GM12878 (cell line): Measurements from ENCODE around the gene IL36RN. TPM values are rescaled to one million over a fixed set of nuclear protein-coding genes. Genes with fewer than 3 reads are reported as not detected.

Experiments
- ATAC-seq: fragments of 200-7000 bp; cut with Tn5 transposase; 3 replicates; pipeline ENCODE4 v1.9.1; 2020; ENCODE audit warnings: mild to moderate bottlenecking, moderate library complexity
- BruUV-seq: library from RNA; stranded (reverse); fragments of 400-500 nt; replicated peaks from 2 replicates; lab custom pipeline; 2021; lab: Mats Ljungman, UMichigan
- CTCF ChIA-PET: fragments of 300-600 bp; sonication (Branson Sonifier 250); formaldehyde crosslinking; extraction: SDS; loops from one replicate; lab custom pipeline; 2021; ENCODE audit warnings: inconsistent platforms; lab: Yijun Ruan, JAX
- POLR2A ChIA-PET: fragments of 350-600 bp; formaldehyde crosslinking; extraction: SDS; loops from one replicate; lab custom pipeline; 2021; ENCODE audit warnings: inconsistent platforms; lab: Charles Lee
- RAD21 ChIA-PET: fragments of 300-600 bp; sonication (Branson Sonifier 250); formaldehyde crosslinking; loops from one replicate; lab custom pipeline; 2023; ENCODE audit warnings: antibody characterized with exemption; ENCODE audit not compliant: unreplicated experiment; lab: Charles Lee
- SMC1A ChIA-PET: fragments of 300-600 bp; sonication (Branson Sonifier 250); formaldehyde crosslinking; loops from one replicate; lab custom pipeline; 2023; ENCODE audit not compliant: unreplicated experiment, uncharacterized antibody; lab: Charles Lee
- DNase-seq: peaks from one replicate; pipeline ENCODE4 v3.0.0-alpha.2; 2011; ENCODE audit warnings: low read depth, low spot score
- FAIRE-seq: peaks from 3 replicates; lab custom pipeline; 2011; peaks lifted over from hg19 to GRCh38; lab: Jason Lieb, UNC
- H2AFZ ChIP-seq: 2 replicates; pipeline ENCODE4 v1.6.0; 2011; ENCODE audit warnings: low read depth, low read length, control low read depth; ENCODE audit not compliant: control insufficient read depth
- H3K27ac ChIP-seq: 2 replicates; pipeline ENCODE4 v1.5.1; 2011; ENCODE audit warnings: control low read depth; ENCODE audit not compliant: control insufficient read depth, insufficient read depth
- H3K27me3 ChIP-seq, 2 experiments: replicated peaks in 1 of 2; 2 replicates each; pipeline versions ENCODE4 v1.6.0 to v1.6.1; 2011; ENCODE audit warnings: low read length in 1 of 2; ENCODE audit not compliant: control insufficient read depth in 2 of 2, insufficient read depth in 2 of 2
- H3K36me3 ChIP-seq, 2 experiments: 2 replicates each; pipeline ENCODE4 v1.5.1; 2011; ENCODE audit warnings: low read length in 1 of 2; ENCODE audit not compliant: control insufficient read depth in 2 of 2, insufficient read depth in 2 of 2
- H3K4me1 ChIP-seq: 2 replicates; pipeline ENCODE4 v1.6.1; 2011; ENCODE audit warnings: mild to moderate bottlenecking, low read length, moderate library complexity, mixed read lengths; ENCODE audit not compliant: control insufficient read depth, insufficient read depth
- H3K4me2 ChIP-seq: 2 replicates; pipeline ENCODE4 v1.6.0; 2011; ENCODE audit warnings: control low read depth; ENCODE audit not compliant: control insufficient read depth, insufficient read depth
- H3K4me3 ChIP-seq: fragments of 200-600 bp; sonication (generic); 2 replicates; pipeline ENCODE4 v1.5.1; 2016
- H3K79me2 ChIP-seq: 2 replicates; pipeline ENCODE4 v1.6.0; 2011; ENCODE audit warnings: low read length; ENCODE audit not compliant: control insufficient read depth, insufficient read depth
- H3K9ac ChIP-seq: 2 replicates; pipeline ENCODE4 v1.8.0; 2011; ENCODE audit warnings: low read length, control low read depth, mixed read lengths; ENCODE audit not compliant: control insufficient read depth, insufficient read depth
- H3K9me3 ChIP-seq: replicated peaks from 3 replicates; pipeline ENCODE4 v1.5.1; 2011; ENCODE audit warnings: mild to moderate bottlenecking, low read length; ENCODE audit not compliant: control insufficient read depth, insufficient read depth
- H4K20me1 ChIP-seq: 2 replicates; pipeline ENCODE4 v1.6.0; 2011; ENCODE audit not compliant: control insufficient read depth, insufficient read depth
- CBFB ChIP-seq: IDR thresholded peaks from 2 replicates; pipeline ENCODE4 v1.6.1; 2016; ENCODE audit warnings: antibody characterized with exemption, low read depth
- E2F4 ChIP-seq: IDR thresholded peaks from 2 replicates; pipeline ENCODE4 v1.6.1; 2012; ENCODE audit warnings: low read depth, low read length, improper control_type of control experiment
- E2F8 ChIP-seq: fragments of 450-650 bp; IDR thresholded peaks from 2 replicates; pipeline ENCODE4 v1.6.1; 2018; ENCODE audit warnings: mild to moderate bottlenecking, low read depth, moderate library complexity; ENCODE audit not compliant: partially characterized antibody
- EZH2 ChIP-seq: IDR thresholded peaks from 2 replicates; pipeline ENCODE4 v1.6.1; 2012; ENCODE audit warnings: low read depth, mild to moderate bottlenecking, control low read depth, inconsistent platforms, low read length, borderline replicate concordance; ENCODE audit not compliant: control insufficient read depth
- MEF2A ChIP-seq: IDR thresholded peaks from 2 replicates; pipeline ENCODE4 v1.6.1; 2011; ENCODE audit warnings: low read depth, mild to moderate bottlenecking, low read length, moderate library complexity; ENCODE audit not compliant: insufficient read depth
- MTA3 ChIP-seq: IDR thresholded peaks from 2 replicates; pipeline ENCODE4 v1.6.1; 2012; ENCODE audit warnings: low read length, inconsistent platforms, borderline replicate concordance
- MXI1 ChIP-seq: fragments of 150-350 bp; IDR thresholded peaks from 2 replicates; pipeline ENCODE4 v1.6.1; 2011; ENCODE audit warnings: low read depth, mild to moderate bottlenecking, inconsistent platforms, low read length, improper control_type of control experiment
- NR2C2 ChIP-seq: IDR thresholded peaks from 2 replicates; pipeline ENCODE4 v1.6.1; 2011; ENCODE audit warnings: borderline replicate concordance, low read depth; ENCODE audit not compliant: control insufficient read depth, insufficient read length
- NR2F1 ChIP-seq: fragments of 450-650 bp; conservative IDR thresholded peaks from 2 replicates; pipeline ENCODE4 v1.6.1; 2017; ENCODE audit warnings: mild to moderate bottlenecking
- PKNOX1 ChIP-seq: fragments of 450-650 bp; IDR thresholded peaks from 2 replicates; pipeline ENCODE4 v1.6.1; 2016; ENCODE audit warnings: mild to moderate bottlenecking
- POLR2AphosphoS2 ChIP-seq: IDR thresholded peaks from 2 replicates; pipeline ENCODE4 v1.6.1; 2011; ENCODE audit warnings: low read depth, mild to moderate bottlenecking, low read length, improper control_type of control experiment, moderate library complexity
- RFX5 ChIP-seq: IDR thresholded peaks from 2 replicates; pipeline ENCODE4 v1.6.1; 2011; ENCODE audit warnings: low read depth, low read length, improper control_type of control experiment
- RUNX3 ChIP-seq: IDR thresholded peaks from 2 replicates; pipeline ENCODE4 v1.6.1; 2012; ENCODE audit warnings: low read length, inconsistent platforms
- USF2 ChIP-seq: IDR thresholded peaks from 2 replicates; pipeline ENCODE4 v1.6.1; 2011; ENCODE audit warnings: low read depth, low read length, improper control_type of control experiment, borderline replicate concordance
- WGBS: methylation state at CpG from one replicate; pipeline ENCODE4 v1.1.6; 2016; ENCODE audit warnings: low lambda C conversion rate; ENCODE audit not compliant: insufficient replicate concordance, insufficient coverage; ENCODE audit errors: missing lambda C conversion rate; 5-methylcytosine and 5-hydroxymethylcytosine counted together
- in situ Hi-C: fragments of 300-500 bp; cut with MboI; formaldehyde crosslinking; loops from 9 replicates; pipeline ENCODE4 v1.14.3; 2018; ENCODE audit warnings: mixed read lengths
- intact Hi-C: fragments of 100-400 bp; cut with micrococcal nuclease; formaldehyde crosslinking; loops from one replicate; pipeline ENCODE4 v1.14.2; 2022; ENCODE audit not compliant: unreplicated experiment
- polyA plus RNA-seq, 11 experiments: library from polyadenylated mRNA; depleted of rRNA in 4 of 11; unstranded in 6 of 11; stranded (reverse) in 5 of 11; fragments of >200 nt; fragmentation: Nextera tagmentation in 4 of 11; fragmentation: Illumina TruSeq in 1 of 11; extraction: Ambion mirVana in 4 of 11; extraction: Trizol in 1 of 11; gene quantifications; 1 replicate in 1 of 11; 2 replicates in 10 of 11; pipeline versions ENCODE4 v1.2.1 to v1.2.3, GENCODE V29; 2011 to 2016; ENCODE audit warnings: inconsistent platforms in 2 of 11, missing spikeins in 2 of 11, low read depth in 1 of 11
- total RNA-seq, 4 experiments: library from RNA; depleted of rRNA in 3 of 4; stranded (reverse); fragments of >200 nt in 3 of 4; fragmentation: Illumina TruSeq in 1 of 4; extraction: Trizol in 1 of 4; gene quantifications; 2 replicates each; pipeline versions ENCODE4 v1.2.1 to v1.2.3, GENCODE V29; 2013 to 2021

Gene IL36RN
- total and polyA plus RNA-seq, 10 of the 15 experiments (the other 5 are each of a cell fraction or from before 2014, with no cell fraction given): not detected

DNA sequence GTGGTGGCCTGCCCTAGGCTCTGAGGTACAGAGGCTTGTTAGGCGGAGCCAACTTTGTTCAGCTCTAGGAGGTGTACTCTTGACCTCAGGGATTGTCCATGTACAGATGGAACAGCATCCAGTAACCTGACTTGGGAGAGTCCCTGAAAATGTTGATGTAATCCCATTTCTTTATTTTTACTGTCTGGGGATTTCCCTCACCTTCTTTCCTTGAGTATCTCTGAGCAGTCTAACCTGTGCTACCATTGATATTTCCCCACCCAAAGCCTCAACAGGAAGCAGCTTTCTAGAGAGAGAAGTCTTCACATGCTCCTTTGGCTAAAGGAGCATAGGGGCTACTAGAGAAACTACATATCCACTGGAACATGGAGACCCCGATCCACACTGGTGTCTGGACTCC is 43.3 kb upstream of the IL36RN start (continued):
- TF ChIP-seq E2F8 (no peak), RUNX3 (no peak), POLR2AphosphoS2 (no peak)

GRCh38 chr2:113018509-113018908 is 40.5 kb upstream of the IL36RN start:
- no peak overlapping the region for H3K9ac ChIP-seq
- no TSS peak for BruUV-seq
- no peak overlapping the region for H2AFZ ChIP-seq
- no peak overlapping the region for H3K4me3 ChIP-seq
- RAD21 ChIA-PET: no interaction called here
- H4K20me1 ChIP-seq: no peaks in the 10 kb centered on the region
- no peaks in the 10 kb centered on the region; the same call in 1 of the 3 replicates for H3K9me3 ChIP-seq
- WGBS: 4% methylated on average over 3 of the region's 3 CpGs
- SMC1A ChIA-PET: interaction anchor here (1.5 kb wide), 1 partner anchor 12 kb away, joined by 3 read pairs; no protein-coding TSS in a partner anchor
- DNase-seq: no peak
- intact Hi-C loops (no loop called here), in situ Hi-C loops (no loop called here)
- H3K36me3 ChIP-seq: no peaks in the 10 kb centered on the region
- no peak for ATAC-seq
- no peak overlapping the region for H3K4me2 ChIP-seq
- no peak overlapping the region for H3K27ac ChIP-seq
- H3K79me2 ChIP-seq: no peaks in the 10 kb centered on the region
- CTCF ChIA-PET: no interaction called here
- POLR2A ChIA-PET: no interaction called here
- no peaks in the 10 kb centered on the region; a peak in 1 of 4 replicates for H3K27me3 ChIP-seq
- no peaks in the 10 kb centered on the region for H3K4me1 ChIP-seq
- no peak for FAIRE-seq
- TF ChIP-seq EZH2 (no peak), E2F4 (no peak), MTA3 (no peak), MXI1 (no peak), RFX5 (no peak), NR2C2 (no peak), PKNOX1 (no peak), NR2F1 (no peak), MEF2A (no peak), CBFB (no peak), USF2 (no peak)
